SK-N-SH (cell line): ENCODE results near the gene UST.

Experiments
- EP300 ChIP-seq, 2 experiments: IDR thresholded peaks; 2 replicates each; pipeline versions ENCODE4 v1.4.0 to v1.6.1; 2012; ENCODE audit warnings: borderline replicate concordance in 1 of 2, low read depth in 1 of 2, low read length in 1 of 2
- IRF3 ChIP-seq: fragments of 150-350 bp; IDR thresholded peaks from 2 replicates; pipeline ENCODE4 v1.6.1; 2016; ENCODE audit warnings: mild to moderate bottlenecking, low read depth, low read length
- JUND ChIP-seq: IDR thresholded peaks from 2 replicates; pipeline ENCODE4 v1.4.0; 2012
- MXI1 ChIP-seq: IDR thresholded peaks from 2 replicates; pipeline ENCODE4 v1.6.1; 2012; ENCODE audit warnings: mild to moderate bottlenecking, low read depth, low read length, improper control_type of control experiment
- NRF1 ChIP-seq: IDR thresholded peaks from 2 replicates; pipeline ENCODE4 v1.6.1; 2012; ENCODE audit warnings: low read depth, mild to moderate bottlenecking, low read length
- POLR2AphosphoS5 ChIP-seq: IDR thresholded peaks from 2 replicates; pipeline ENCODE4 v1.6.1; 2012; ENCODE audit warnings: low read depth, low read length
- RAD21 ChIP-seq: IDR thresholded peaks from 2 replicates; pipeline ENCODE4 v1.6.1; 2012; ENCODE audit warnings: mild to moderate bottlenecking, low read length
- REST ChIP-seq: IDR thresholded peaks from 2 replicates; pipeline ENCODE4 v1.6.1; 2012; ENCODE audit warnings: mild to moderate bottlenecking, low read depth, low read length, moderate library complexity
- YY1 ChIP-seq: IDR thresholded peaks from 2 replicates; pipeline ENCODE4 v1.4.0; 2012; ENCODE audit warnings: low read depth, mild to moderate bottlenecking

- TF ChIP-seq MXI1 (no peak), REST (no peak), RAD21 (no peak), YY1 (no peak), POLR2AphosphoS5 (no peak), EP300 (IDR thresholded peaks at IDR 0.05; ENCODE audit: borderline replicate concordance in 1 of 2, low read depth in 1 of 2, low read length in 1 of 2) (no peak), JUND (no peak), NRF1 (no peak), IRF3 (no peak)
Observed at GRCh38 chr6:148817689-148818088, 70.9 kb downstream of the UST start.
